IPS-NIHi11 (cell line): ENCODE data around the gene TSPAN5.
"Not testable (repeated sequence)": the region's sequence is repeated elsewhere in the genome, so short reads cannot be mapped to it uniquely, and the experiment has no call there.

ENCODE experiments used
- DNase-seq: peaks from one replicate; pipeline ENCODE4 v3.0.0; 2012; ENCODE audit warnings: mixed read lengths, low spot score

The TSPAN5 gene

DNA sequence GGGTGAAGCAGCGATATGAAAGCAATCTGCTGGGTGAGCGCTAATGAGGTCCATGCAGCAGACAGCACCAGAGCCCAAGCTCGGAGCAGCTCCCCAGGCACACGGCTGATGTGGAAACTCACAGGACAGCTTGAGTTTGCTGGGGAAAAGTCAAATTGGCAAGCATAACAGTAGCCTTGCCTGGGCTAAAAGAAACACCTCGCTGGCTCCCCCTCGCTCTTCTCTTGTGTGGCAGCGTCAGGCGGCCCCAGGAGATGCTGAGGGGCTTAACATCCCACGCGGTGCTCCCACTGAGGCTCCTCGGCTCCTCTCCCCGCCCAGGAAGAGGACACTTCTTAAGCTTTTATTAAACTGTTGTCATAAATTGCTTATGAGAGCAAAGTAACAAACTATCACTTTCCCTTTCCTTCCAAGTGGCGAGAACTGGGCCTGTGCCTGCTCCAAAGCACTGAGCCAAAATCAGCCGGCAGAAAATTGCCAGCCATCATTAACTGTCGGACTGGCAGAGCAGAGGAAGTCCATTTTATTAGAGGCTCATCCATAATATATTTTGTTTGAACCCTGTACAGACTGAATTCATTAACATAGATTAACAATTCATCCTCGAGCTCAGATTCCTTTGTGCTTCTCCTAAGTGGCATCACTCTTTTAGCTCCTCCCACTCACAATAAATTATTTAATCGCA lies 111.4 kb downstream of the TSPAN5 start:
- DNase-seq = peak; percentile 13

GRCh38 chr4:98544818-98545414 lies 113.5 kb downstream of the TSPAN5 start:
- no peak for DNase-seq

DNA sequence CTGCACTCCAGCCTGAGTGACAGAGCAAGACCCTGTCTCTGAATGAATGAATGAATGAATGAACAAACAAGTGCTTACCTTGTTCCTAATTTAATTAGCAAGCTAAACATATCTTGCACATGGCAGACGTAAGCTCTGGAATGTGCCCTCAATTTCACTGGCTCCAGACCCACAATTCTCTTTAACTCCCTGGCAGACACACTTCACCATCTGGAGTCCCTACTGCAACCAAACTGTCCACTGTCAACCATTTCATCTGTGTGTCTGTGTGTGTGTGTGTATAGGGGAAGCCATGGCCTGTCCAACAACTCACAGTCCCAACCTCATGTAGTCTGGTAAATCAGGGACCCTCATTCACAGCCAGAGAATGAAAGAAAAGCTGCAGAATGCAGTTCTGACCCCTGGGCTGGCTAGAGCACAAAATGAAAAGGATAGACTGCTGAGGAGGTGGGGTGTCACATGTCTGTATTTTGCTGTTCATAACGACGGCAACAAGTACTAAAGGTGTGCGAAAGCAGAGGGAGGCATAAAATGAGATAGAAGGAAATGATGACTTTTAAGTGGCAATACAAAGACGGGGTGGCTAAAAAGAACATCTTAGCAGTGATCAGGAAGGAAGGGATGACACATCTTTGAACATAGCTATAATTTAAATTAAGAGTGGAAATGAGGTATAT lies 114.1 kb downstream of the TSPAN5 start:
- no peak for DNase-seq

DNA sequence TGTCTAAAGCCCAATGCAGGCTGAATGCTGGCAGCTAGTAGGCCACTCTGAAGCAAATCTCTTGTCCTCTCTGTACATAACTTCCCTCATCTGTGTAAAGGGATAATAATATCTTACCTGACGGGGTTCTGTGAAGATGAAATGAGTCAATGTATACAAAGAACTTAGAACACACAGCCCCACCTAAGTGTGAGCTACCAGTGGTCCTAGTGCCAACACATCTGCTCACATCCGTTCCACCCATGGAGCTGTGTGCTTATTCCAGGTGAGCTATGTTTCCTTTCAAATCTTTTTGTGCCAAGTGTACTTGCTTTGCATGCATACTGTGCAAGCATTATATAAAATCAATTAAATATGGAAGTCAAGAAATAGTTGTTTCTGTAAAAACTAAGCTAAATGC lies 116.4 kb downstream of the TSPAN5 start:
- DNase-seq = no peak

GRCh38 chr4:98540803-98541202 lies 117.6 kb downstream of the TSPAN5 start:
- DNase-seq = no peak

DNA sequence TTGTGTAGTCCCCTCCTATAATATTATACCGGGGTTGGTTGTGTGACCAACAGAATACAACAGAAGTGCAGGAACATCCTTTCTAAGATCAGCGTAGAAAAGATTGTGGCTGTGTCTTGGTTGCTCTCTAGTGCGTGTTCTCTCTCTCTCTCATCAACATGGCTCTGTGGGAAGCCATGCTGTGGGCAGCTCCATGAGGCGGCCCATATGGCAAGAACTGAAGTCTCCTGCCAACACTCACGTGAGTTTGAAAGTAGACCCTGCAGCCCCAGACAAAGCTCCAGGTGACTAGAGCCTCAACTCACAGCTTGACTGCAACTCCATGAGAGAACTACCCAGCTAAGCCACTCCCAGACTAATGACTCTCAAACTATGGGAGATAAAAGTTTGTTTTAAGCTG lies 118.7 kb downstream of the TSPAN5 start:
- no peak for DNase-seq

GRCh38 chr4:98539299-98539698 lies 119.1 kb downstream of the TSPAN5 start:
- DNase-seq = no peak

- DNase-seq = peak; percentile 33
These were observed 121.8 kb downstream of the TSPAN5 start for GRCh38 chr4:98536631-98537030.

GRCh38 chr4:98534146-98534545 lies 124.3 kb downstream of the TSPAN5 start:
- DNase-seq = not testable (repeated sequence)

DNA sequence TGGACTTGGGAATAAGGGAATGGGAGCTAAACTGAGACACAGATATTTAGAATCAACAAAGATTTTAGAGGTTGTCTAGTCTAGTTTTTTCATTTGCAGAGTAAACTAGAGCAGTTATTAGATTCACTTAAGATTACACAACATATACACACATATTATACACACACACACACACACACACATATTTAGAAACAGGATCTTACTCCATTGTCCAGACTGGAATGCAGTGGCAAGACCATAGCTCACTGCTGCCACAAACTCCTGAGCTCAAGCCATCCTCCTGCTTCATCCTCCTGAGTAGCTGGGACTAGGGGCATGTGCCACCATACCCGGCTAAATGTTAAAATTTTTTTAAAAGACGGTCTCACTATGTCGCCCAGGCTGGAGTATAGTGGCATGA lies 127.8 kb downstream of the TSPAN5 start:
- no peak for DNase-seq

DNA sequence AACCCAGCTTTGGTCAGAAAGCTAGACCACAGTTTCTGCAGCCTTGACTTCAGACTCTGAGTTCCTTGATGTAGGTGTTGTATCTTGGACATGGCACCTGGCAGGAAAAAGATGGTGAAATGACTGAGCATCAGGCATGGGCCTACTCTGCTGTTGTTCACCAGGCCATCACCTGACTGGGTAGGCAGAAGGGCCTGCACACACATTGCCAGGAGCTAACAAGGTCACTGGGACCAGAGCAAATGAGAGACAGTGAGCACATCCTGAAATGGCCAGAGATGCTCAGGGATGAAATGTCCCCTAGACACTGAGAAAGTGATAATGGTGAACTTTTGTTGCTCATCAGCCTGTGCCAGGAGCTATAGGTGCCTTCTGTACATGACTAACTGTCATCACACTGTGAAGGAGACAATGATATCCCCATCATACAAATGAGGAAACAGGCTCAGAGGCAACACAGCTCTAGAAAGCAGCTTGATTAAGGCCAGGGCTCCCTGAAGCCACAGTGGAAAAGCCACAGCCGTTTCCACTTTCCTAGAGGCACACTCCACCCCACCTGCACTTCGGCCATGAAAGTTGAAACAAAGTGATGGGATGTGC lies 128.3 kb downstream of the TSPAN5 start:
- no peak for DNase-seq

- DNase-seq = no peak
These were observed 129.5 kb downstream of the TSPAN5 start for GRCh38 chr4:98528882-98529281.

DNA sequence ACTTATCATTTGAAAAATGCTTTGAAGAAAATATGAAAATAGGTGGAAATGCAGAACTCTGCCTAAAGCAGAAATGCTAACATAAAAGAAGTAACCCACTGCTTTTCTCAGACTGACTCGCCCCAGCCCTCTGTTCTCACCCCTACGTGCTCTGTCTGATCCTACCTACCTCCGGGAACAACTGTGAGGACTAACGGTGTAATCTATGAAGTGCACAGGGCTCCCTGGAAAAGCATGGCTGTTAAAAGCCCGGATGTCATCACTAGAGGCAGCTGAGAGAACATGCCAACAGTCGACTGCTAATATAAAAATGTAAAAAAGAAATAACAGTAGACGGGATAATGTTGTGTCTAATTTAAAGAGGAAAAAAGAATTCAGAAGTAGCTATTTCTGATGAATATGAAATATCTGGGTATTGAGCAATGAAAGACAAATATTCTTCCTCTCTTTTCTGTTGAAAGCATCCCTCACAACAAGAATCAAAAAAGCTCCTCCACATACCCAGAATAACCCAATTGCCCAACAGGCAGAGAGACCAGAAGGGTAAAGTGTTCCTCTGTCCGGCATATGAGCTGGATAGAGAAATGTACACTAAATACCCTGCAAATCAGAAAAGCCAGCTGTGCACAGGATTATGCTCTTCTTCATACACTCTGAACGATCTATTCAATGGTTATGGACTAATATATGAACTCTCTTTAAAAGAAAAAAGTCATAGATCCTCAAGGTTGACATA lies 130.7 kb downstream of the TSPAN5 start:
- no peak for DNase-seq

- no peak for DNase-seq
These were observed 134.2 kb downstream of the TSPAN5 start for GRCh38 chr4:98524230-98524629.

- DNase-seq = no peak
These were observed 135.6 kb downstream of the TSPAN5 start for GRCh38 chr4:98522636-98523395.

GRCh38 chr4:98522062-98522461 lies 136.3 kb downstream of the TSPAN5 start:
- no peak for DNase-seq

DNA sequence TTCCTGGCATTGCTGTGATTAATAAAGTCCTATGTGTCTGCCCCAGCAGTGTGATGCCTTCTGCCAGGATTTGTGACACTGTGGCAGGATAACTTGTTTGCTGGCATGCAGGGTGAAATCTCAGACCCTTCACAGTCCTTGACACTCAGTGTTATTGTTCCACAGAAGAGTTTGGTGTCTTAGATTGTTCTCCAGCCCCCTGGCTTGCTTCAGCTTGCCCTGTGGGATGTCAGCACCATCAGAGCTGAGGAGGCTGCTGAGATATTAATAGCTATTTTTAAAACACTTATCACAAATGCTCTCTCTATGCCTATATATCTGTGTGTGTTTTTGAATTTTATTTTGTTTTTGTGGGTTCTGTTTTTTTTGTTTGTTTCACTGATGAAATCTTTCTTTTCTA lies 136.9 kb downstream of the TSPAN5 start:
- no peak for DNase-seq

DNA sequence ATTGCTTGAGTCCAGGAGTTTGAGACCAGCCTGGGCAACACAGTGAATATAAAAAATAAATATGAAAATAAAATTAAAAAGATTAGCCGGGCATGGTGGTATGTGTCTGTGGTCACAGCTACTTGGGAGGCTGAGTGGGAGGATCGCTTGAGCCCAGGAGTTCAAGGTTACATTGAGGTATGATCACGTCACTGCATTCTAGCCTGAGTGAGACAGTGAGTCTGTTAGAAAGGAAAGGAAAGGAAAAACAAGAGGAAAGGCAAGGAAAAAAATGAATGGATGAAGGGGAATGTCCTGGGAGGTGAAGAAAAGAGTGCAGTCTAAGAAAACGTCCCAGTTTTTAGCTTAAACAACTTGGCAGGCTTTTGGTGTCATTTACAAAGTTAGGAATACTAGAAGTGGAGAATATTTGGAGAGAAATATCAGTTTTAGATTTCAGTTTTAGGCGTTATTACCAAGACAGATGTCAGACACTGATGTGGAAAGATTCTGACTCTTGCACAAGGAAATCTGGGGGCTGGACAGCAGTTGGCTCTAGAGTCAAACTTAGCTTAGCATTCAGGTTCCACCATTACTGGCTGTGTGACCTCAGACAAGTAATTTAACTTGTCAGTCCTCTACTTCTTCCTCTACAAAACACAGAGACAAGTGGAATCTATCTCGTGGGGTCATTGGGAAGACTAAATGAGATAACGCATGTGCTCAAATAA lies 139.0 kb downstream of the TSPAN5 start:
- DNase-seq = no peak

- no peak for DNase-seq
These were observed 139.7 kb downstream of the TSPAN5 start for GRCh38 chr4:98518559-98519267.
